Small intestine (tissue), 4 donors: ENCODE data around the gene B3GNT5. TPM values are rescaled to one million over a fixed set of nuclear protein-coding genes. Genes with fewer than 3 reads are reported as not detected.

ENCODE experiments used
- polyA plus RNA-seq, 4 donors: library from polyadenylated mRNA; stranded (reverse) in 3 of 4; unstranded in 1 of 4; fragments of 200-250 nt in 3 of 4; fragments of 120-200 nt in 1 of 4; gene quantifications; one replicate each; pipeline versions ENCODE4 v1.2.1 to v1.2.3, GENCODE V29; 2013
- donor health status: healthy with polysubstance abuse.
- donor health status: Bipolar disorder and iron deficiency.
- donor health status: healthy.

B3GNT5 gene
- polyA plus RNA-seq, 4 donors: 23.4 to 67.1 (median 45.3) TPM

Other genes with a start within 250 kb of the B3GNT5 start
- gene MCCC1, start 153.8 kb upstream of the B3GNT5 start, polyA plus RNA-seq: 10 to 100 TPM; 22.6 to 31.0 (median 28.4) TPM
- 1 to 10 TPM in 3 of 4 donors, under 1 TPM in 1; 0.27 to 2.2 (median 1.2) TPM for gene LAMP3, start 90.5 kb upstream of the B3GNT5 start, polyA plus RNA-seq
- 1 to 10 TPM in 3 of 4 donors, not detected in 1; 1.1 to 1.3 (median 1.2) TPM for gene MCF2L2, start 175.4 kb downstream of the B3GNT5 start, polyA plus RNA-seq